NT2/D1 (cell line): ENCODE data around the gene ARHGEF40.

Source experiments
- YY1 ChIP-seq: IDR thresholded peaks from 2 replicates; pipeline ENCODE4 v1.6.1; 2011; ENCODE audit not compliant: insufficient read length, insufficient read depth
- ZNF274 ChIP-seq: IDR thresholded peaks from 2 replicates; pipeline ENCODE4 v1.6.1; 2011; ENCODE audit warnings: mild to moderate bottlenecking, low read depth, low read length

- TF ChIP-seq YY1 = no peak
- no peak for TF ChIP-seq ZNF274
Observed at GRCh38 chr14:21118933-21119332, 48.8 kb downstream of the ARHGEF40 start.
